ENCODE results near the gene HECW1. TPM values are rescaled to one million over a fixed set of nuclear protein-coding genes. Genes with fewer than 3 reads are reported as not detected.

HECW1 gene
- total and polyA plus RNA-seq, 10 of the 15 experiments (the other 5 are each of a cell fraction or from before 2014, with no cell fraction given): under 0.01 to 0.31 (median 0.04) TPM; not detected in 3

- ATAC-seq (no peak), FAIRE-seq (no peak), DNase-seq (ENCODE audit: low read depth, low spot score) (no peak)
- H3K4me3 ChIP-seq: no peak overlapping the region
- 44% methylated on average over 2 of the region's 2 CpGs for WGBS (ENCODE audit: insufficient coverage, insufficient replicate concordance, low lambda C conversion rate, missing lambda C conversion rate)
- no peak overlapping the region for H3K9ac ChIP-seq (ENCODE audit: control insufficient read depth, insufficient read depth, low read length)
- no peak overlapping the region for H3K4me2 ChIP-seq (ENCODE audit: control insufficient read depth, insufficient read depth)
- BruUV-seq (replicated peaks): no TSS peak
- SMC1A ChIA-PET (ENCODE audit: uncharacterized antibody, unreplicated experiment): no interaction called here
- CTCF ChIA-PET: no interaction called here
- H3K27ac ChIP-seq (ENCODE audit: control insufficient read depth, insufficient read depth): no peak overlapping the region
- H3K27me3 ChIP-seq (replicated peaks in 1 of 2; ENCODE audit: control insufficient read depth in 2 of 2, insufficient read depth in 2 of 2, low read length in 1 of 2): no peaks in the 10 kb centered on the region; a peak in 1 of 4 replicates
- H3K79me2 ChIP-seq (ENCODE audit: control insufficient read depth, insufficient read depth, low read length): no peaks in the 10 kb centered on the region
- no peak for TF ChIP-seq USF2 (IDR thresholded peaks at IDR 0.05; ENCODE audit: borderline replicate concordance, low read depth, low read length)
- no peak for TF ChIP-seq YBX1 (IDR thresholded peaks at IDR 0.05)
- TF ChIP-seq PML (IDR thresholded peaks at IDR 0.05; ENCODE audit: low read length): no peak
- TF ChIP-seq CEBPZ (IDR thresholded peaks at IDR 0.05; ENCODE audit: low read depth, low read length): no peak
- TF ChIP-seq E2F8 (IDR thresholded peaks at IDR 0.05; ENCODE audit: low read depth, partially characterized antibody): no peak
- TF ChIP-seq ATF7 (IDR thresholded peaks at IDR 0.05; ENCODE audit: low read depth): no peak
- no peaks in the 10 kb centered on the region for H3K4me1 ChIP-seq (ENCODE audit: control insufficient read depth, insufficient read depth, low read length)
- H3K36me3 ChIP-seq (ENCODE audit: control insufficient read depth in 2 of 2, insufficient read depth in 2 of 2, low read length in 1 of 2): no peaks in the 10 kb centered on the region
- H3K9me3 ChIP-seq (replicated peaks; ENCODE audit: control insufficient read depth, insufficient read depth, low read length): no peaks in the 10 kb centered on the region
- intact Hi-C loops (cut with micrococcal nuclease; ENCODE audit: unreplicated experiment): no loop called here
- RAD21 ChIA-PET (ENCODE audit: unreplicated experiment): no interaction called here
- POLR2A ChIA-PET: no interaction called here
- H4K20me1 ChIP-seq (ENCODE audit: control insufficient read depth, insufficient read depth): no peaks in the 10 kb centered on the region; the same call in 1 of the 2 replicates
- no peak overlapping the region for H2AFZ ChIP-seq (ENCODE audit: control insufficient read depth, low read depth, low read length)
- in situ Hi-C loops (cut with MboI): no loop called here
These were observed 447.5 kb downstream of the HECW1 start for GRCh38 chr7:43559946-43560335.

Measured in GM12878 (cell line).